Mesendoderm (in vitro differentiated cells): ENCODE measurements around the gene TMEM45A.
A peak's percentile ranks its signal among the peaks of the same experiment; 100 is the strongest.

Experiments
- DNase-seq: peaks from one replicate; pipeline ENCODE4 v3.0.0; 2013
- H2AK5ac ChIP-seq: 2 replicates; pipeline ENCODE4 v1.6.1; 2013; ENCODE audit warnings: low read length, inconsistent platforms
- H2BK120ac ChIP-seq: 2 replicates; pipeline ENCODE4 v1.6.1; 2013; ENCODE audit warnings: low read depth, mild to moderate bottlenecking, low read length, moderate library complexity, mixed read lengths
- H2BK15ac ChIP-seq: replicated peaks from 2 replicates; pipeline ENCODE4 v1.6.1; 2013; ENCODE audit warnings: low read depth, mild to moderate bottlenecking, moderate library complexity
- H2BK5ac ChIP-seq: 2 replicates; pipeline ENCODE4 v1.6.1; 2013; ENCODE audit warnings: low read length, inconsistent platforms
- H3K18ac ChIP-seq: 2 replicates; pipeline ENCODE4 v1.6.1; 2013; ENCODE audit warnings: mild to moderate bottlenecking, low read length, mixed read lengths
- H3K23ac ChIP-seq: one replicate; pipeline ENCODE4 v1.6.1; 2013; ENCODE audit warnings: low read length
- H3K27ac ChIP-seq: 2 replicates; pipeline ENCODE4 v1.5.1; 2013; ENCODE audit warnings: low read depth, mild to moderate bottlenecking, inconsistent platforms, low read length, moderate library complexity
- H3K27me3 ChIP-seq: 2 replicates; pipeline ENCODE4 v1.6.1; 2013; ENCODE audit warnings: low read length, control low read depth, mild to moderate bottlenecking, inconsistent platforms; ENCODE audit not compliant: insufficient read depth, poor library complexity
- H3K36me3 ChIP-seq: 2 replicates; pipeline ENCODE4 v1.6.1; 2013; ENCODE audit warnings: low read length, inconsistent platforms; ENCODE audit not compliant: control insufficient read depth, insufficient read depth
- H3K4ac ChIP-seq: one replicate; pipeline ENCODE4 v1.6.1; 2013; ENCODE audit warnings: low read depth, mild to moderate bottlenecking, low read length, moderate library complexity
- H3K4me1 ChIP-seq: 2 replicates; pipeline ENCODE4 v1.6.1; 2013; ENCODE audit warnings: low read depth, low read length, inconsistent platforms; ENCODE audit not compliant: control insufficient read depth
- H3K4me2 ChIP-seq: 2 replicates; pipeline ENCODE4 v1.6.1; 2013; ENCODE audit warnings: low read length
- H3K4me3 ChIP-seq: 2 replicates; pipeline ENCODE4 v1.5.1; 2013; ENCODE audit warnings: mild to moderate bottlenecking, low read length
- H3K56ac ChIP-seq: one replicate; pipeline ENCODE4 v1.6.1; 2013; ENCODE audit warnings: low read length
- H3K79me1 ChIP-seq: 2 replicates; pipeline ENCODE4 v1.6.1; 2013; ENCODE audit warnings: low read length, inconsistent platforms
- H3K79me2 ChIP-seq: 2 replicates; pipeline ENCODE4 v1.6.1; 2013; ENCODE audit warnings: mild to moderate bottlenecking, low read length; ENCODE audit not compliant: control insufficient read depth, insufficient read depth
- H3K9ac ChIP-seq: 2 replicates; pipeline ENCODE4 v1.6.1; 2013; ENCODE audit warnings: low read length, inconsistent platforms
- H4K5ac ChIP-seq: one replicate; pipeline ENCODE4 v1.6.1; 2013; ENCODE audit warnings: low read length
- H4K8ac ChIP-seq: one replicate; pipeline ENCODE4 v1.6.1; 2013; ENCODE audit warnings: low read depth, mild to moderate bottlenecking, control low read depth, low read length, moderate library complexity
- WGBS: extraction: QIAGEN DNeasy Blood & Tissue Kit; methylation state at CpG from one replicate; pipeline ENCODE4 v1.1.7; 2013; ENCODE audit warnings: low lambda C conversion rate, missing lambda C conversion rate; ENCODE audit not compliant: insufficient coverage; ENCODE audit errors: extremely low coverage; 5-methylcytosine and 5-hydroxymethylcytosine counted together

TMEM45A gene

DNA sequence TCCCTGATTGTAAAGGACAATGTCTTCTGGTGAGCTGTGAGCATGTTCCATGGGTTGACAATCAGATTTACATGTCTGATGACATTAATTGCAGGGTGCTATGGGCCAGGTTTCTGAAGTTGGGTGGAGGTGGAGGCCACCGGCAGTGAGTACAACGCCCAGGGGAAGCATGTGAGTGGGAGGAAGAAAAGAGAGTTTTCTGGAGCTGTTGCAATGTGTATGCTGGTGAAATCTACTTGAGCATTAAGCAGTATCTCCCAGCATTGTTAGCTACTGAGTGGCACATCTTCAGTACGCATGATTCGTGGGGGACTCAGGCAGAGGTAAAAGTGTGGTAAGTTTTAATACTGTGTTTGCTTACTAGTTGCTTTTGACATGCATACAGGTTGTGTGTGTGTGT, 26.6 kb downstream of the TMEM45A start:
- no peak overlapping the region for H3K4me3 ChIP-seq
- H3K4me2 ChIP-seq, result no peak overlapping the region
- H3K18ac ChIP-seq, result no peak overlapping the region
- no peaks in the 10 kb centered on the region for H3K36me3 ChIP-seq
- no peak for DNase-seq
- no peak overlapping the region for H2BK120ac ChIP-seq
- no peak overlapping the region for H4K5ac ChIP-seq
- no peak overlapping the region for H2BK15ac ChIP-seq
- no peak overlapping the region for H2BK5ac ChIP-seq
- H4K8ac ChIP-seq, result no peak overlapping the region
- no peak overlapping the region for H2AK5ac ChIP-seq
- no peak overlapping the region for H3K56ac ChIP-seq
- H3K27me3 ChIP-seq, result no peaks in the 10 kb centered on the region
- no peaks in the 10 kb centered on the region for H3K4me1 ChIP-seq
- no peak overlapping the region for H3K27ac ChIP-seq
- H3K79me2 ChIP-seq, result no peaks in the 10 kb centered on the region
- H3K4ac ChIP-seq, result no peak overlapping the region
- H3K23ac ChIP-seq, result no peak overlapping the region
- H3K9ac ChIP-seq, result no peak overlapping the region
- no peaks in the 10 kb centered on the region for H3K79me1 ChIP-seq
- WGBS, result no CpG with 5 or more reads among the region's 4 CpGs

DNA sequence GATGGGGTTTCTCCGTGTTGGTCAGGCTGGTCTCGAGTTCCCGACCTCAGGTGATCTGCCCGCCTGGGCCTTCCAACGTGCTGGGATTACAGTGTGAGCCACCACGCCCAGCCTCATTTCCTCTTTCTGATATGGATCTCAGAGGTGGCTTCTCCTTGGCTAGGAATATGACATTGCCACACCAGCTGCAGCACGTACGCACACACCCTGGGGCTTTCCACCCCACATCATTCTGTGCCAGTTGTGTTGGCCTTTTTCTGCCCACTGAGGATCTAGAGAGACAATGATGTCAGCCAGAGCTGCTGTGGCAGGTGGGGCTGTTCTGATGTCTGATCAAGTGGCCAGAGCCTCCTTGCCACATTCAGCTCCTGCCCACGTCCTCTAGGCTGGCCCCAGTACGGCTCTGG, 29.0 kb downstream of the TMEM45A start:
- no peak overlapping the region for H2BK15ac ChIP-seq
- H3K36me3 ChIP-seq, result no peaks in the 10 kb centered on the region
- no peak overlapping the region for H3K23ac ChIP-seq
- no peaks in the 10 kb centered on the region for H3K79me1 ChIP-seq
- H2AK5ac ChIP-seq, result no peak overlapping the region
- no peak overlapping the region for H3K27ac ChIP-seq
- no peaks in the 10 kb centered on the region for H3K4me1 ChIP-seq
- H3K4ac ChIP-seq, result no peak overlapping the region
- no peaks in the 10 kb centered on the region for H3K27me3 ChIP-seq
- H3K9ac ChIP-seq, result no peak overlapping the region
- no peak overlapping the region for H2BK120ac ChIP-seq
- no peaks in the 10 kb centered on the region for H3K79me2 ChIP-seq
- H4K8ac ChIP-seq, result no peak overlapping the region
- no peak overlapping the region for H3K4me2 ChIP-seq
- H3K18ac ChIP-seq, result no peak overlapping the region
- H3K4me3 ChIP-seq, result no peak overlapping the region
- no peak for DNase-seq
- no CpG with 5 or more reads among the region's 10 CpGs for WGBS
- H4K5ac ChIP-seq, result no peak overlapping the region
- no peak overlapping the region for H2BK5ac ChIP-seq
- H3K56ac ChIP-seq, result no peak overlapping the region

DNA sequence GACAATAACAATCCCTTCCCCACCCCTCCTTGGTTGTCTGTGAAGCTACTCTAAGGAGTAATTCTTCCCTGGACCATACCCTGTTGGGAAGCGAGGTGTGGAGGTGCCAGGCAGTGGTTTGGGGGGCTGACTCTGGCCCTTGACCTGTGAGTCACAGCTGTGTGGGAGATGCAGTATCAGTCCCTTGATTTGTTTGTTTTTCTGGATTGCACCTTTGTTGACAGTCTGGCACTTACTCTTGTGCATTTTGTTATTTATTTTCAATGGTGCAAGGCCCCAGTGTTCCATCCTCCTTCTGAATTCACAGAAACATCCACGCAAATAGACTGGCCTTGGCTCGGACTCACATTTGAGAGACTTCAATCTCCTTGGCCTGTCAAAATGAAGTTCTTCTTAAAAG, 29.7 kb downstream of the TMEM45A start:
- no CpG with 5 or more reads among the region's 3 CpGs for WGBS
- Histone ChIP-seq H4K8ac (no peak overlapping the region), H2BK120ac (no peak overlapping the region), H3K9ac (no peak overlapping the region), H2AK5ac (no peak overlapping the region), H3K23ac (no peak overlapping the region), H3K56ac (no peak overlapping the region), H3K79me1 (no peaks in the 10 kb centered on the region), H3K27me3 (no peaks in the 10 kb centered on the region), H3K79me2 (no peaks in the 10 kb centered on the region), H3K18ac (no peak overlapping the region), H3K27ac (no peak overlapping the region), H4K5ac (no peak overlapping the region), H3K4ac (no peak overlapping the region), H3K4me1 (no peaks in the 10 kb centered on the region), H3K4me3 (no peak overlapping the region), H3K36me3 (no peaks in the 10 kb centered on the region), H2BK5ac (no peak overlapping the region), H3K4me2 (no peak overlapping the region), H2BK15ac (no peak overlapping the region)
- no peak for DNase-seq

DNA sequence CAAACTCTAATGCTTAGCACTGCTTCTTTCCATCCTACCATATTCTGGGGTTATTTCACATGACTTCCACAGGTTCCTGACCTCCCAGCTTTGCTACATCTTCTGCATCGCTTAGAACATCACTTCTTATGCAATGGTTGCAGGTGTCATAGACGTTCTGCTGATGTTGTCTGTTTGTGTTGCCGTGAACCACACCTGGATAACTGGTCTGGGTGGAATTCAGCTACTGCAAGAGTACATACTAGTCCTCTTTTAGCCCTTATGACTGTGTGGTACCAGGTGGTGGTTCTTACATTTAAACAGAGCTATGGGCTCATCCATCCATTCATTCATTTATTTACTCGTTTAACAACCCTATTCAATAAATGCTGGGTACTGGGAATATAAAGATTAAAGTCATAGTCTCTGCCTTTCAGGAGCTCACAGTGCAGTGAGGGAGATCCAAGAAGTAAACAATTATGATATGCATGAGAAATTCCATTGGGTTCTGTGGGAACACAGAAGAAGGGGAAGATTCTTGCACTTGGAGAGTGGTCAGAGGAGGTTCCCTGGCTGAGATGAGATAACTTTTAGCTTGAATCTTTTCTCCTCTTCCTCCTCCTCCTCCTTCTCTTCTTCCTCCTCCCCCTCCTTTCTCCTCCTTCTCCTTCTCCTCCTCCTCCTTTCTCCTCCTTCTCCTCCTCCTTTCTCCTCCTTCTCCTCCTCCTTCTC, 30.8 kb downstream of the TMEM45A start:
- H2AK5ac ChIP-seq, result no peak overlapping the region
- no peak overlapping the region for H4K5ac ChIP-seq
- no peak overlapping the region for H2BK5ac ChIP-seq
- no peak overlapping the region for H3K4ac ChIP-seq
- H3K23ac ChIP-seq, result no peak overlapping the region
- no peak overlapping the region for H3K27ac ChIP-seq
- H3K79me1 ChIP-seq, result no peaks in the 10 kb centered on the region
- H2BK15ac ChIP-seq, result no peak overlapping the region
- no peak overlapping the region for H3K4me2 ChIP-seq
- no CpG with 5 or more reads among the region's 4 CpGs for WGBS
- no peak overlapping the region for H4K8ac ChIP-seq
- no peaks in the 10 kb centered on the region for H3K4me1 ChIP-seq
- H3K56ac ChIP-seq, result no peak overlapping the region
- no peak overlapping the region for H3K18ac ChIP-seq
- no peaks in the 10 kb centered on the region for H3K27me3 ChIP-seq
- H2BK120ac ChIP-seq, result no peak overlapping the region
- no peak overlapping the region for H3K4me3 ChIP-seq
- no peak for DNase-seq
- H3K79me2 ChIP-seq, result no peaks in the 10 kb centered on the region
- H3K36me3 ChIP-seq, result no peaks in the 10 kb centered on the region
- H3K9ac ChIP-seq, result no peak overlapping the region

DNA sequence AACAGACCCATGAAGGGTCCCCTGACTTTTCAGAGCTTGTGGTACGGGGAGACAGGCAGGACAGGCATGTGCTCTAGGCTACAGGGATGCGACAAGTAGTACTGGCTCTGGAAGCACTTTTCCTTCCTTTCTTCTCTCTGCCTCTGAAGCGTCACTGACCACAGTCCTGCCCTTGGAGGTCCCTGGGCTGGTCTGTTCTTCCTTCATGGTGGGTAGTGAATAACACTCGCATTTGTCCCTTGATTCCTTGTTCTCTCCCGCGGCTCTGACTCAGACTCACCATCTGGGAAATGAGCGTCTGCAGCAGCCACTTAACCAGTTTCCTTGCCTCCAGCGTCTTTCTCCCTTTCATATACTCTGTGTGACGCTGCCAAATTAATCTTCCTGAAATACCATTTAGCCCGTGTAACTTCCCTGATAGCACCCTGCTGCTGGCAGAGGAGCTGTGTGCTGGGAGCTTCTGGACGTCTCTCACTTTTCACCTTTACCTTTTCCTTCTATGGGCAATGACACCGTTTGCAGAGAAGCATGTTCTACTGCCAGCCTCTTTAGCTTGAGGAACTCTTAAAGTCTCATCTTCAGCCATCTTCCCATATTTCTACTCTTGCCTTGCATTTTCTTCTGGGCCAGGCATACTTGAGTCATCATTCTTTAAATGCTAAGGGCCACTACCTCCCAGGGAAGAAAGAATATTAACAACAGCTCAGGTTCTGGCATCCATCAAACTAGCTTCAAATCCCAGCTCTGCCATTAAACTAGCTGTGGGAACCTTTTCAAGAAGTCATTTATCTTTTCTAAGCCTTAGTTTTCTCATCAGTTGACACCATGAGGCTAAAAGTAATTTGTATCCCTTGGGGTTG, 33.6 kb downstream of the TMEM45A start:
- H3K27ac ChIP-seq, result no peak overlapping the region

More for the DNA sequence above, 33.6 kb downstream of the TMEM45A start:
- no peaks in the 10 kb centered on the region for H3K27me3 ChIP-seq
- H3K23ac ChIP-seq, result no peak overlapping the region
- peak; percentile 53 for DNase-seq
- H3K4me2 ChIP-seq, result no peak overlapping the region
- H3K4ac ChIP-seq, result peak overlapping the region; percentile 23
- H3K18ac ChIP-seq, result no peak overlapping the region
- no peak overlapping the region for H2BK5ac ChIP-seq
- no peaks in the 10 kb centered on the region for H3K79me2 ChIP-seq
- no peaks in the 10 kb centered on the region for H3K36me3 ChIP-seq
- no peak overlapping the region for H2AK5ac ChIP-seq
- H4K8ac ChIP-seq, result no peak overlapping the region
- H3K4me3 ChIP-seq, result no peak overlapping the region
- H2BK15ac ChIP-seq, result no peak overlapping the region
- no peaks in the 10 kb centered on the region for H3K4me1 ChIP-seq
- WGBS, result no CpG with 5 or more reads among the region's 12 CpGs
- no peaks in the 10 kb centered on the region for H3K79me1 ChIP-seq
- H2BK120ac ChIP-seq, result no peak overlapping the region
- no peak overlapping the region for H3K9ac ChIP-seq
- no peak overlapping the region for H3K56ac ChIP-seq
- no peak overlapping the region for H4K5ac ChIP-seq
